ENCODE measurements around the gene PRKCD. TPM values are rescaled to one million over a fixed set of nuclear protein-coding genes. Genes with fewer than 3 reads are reported as not detected.

Gene PRKCD
- total RNA-seq, 1 donor from 2014 or later = 16.1 TPM

DNA sequence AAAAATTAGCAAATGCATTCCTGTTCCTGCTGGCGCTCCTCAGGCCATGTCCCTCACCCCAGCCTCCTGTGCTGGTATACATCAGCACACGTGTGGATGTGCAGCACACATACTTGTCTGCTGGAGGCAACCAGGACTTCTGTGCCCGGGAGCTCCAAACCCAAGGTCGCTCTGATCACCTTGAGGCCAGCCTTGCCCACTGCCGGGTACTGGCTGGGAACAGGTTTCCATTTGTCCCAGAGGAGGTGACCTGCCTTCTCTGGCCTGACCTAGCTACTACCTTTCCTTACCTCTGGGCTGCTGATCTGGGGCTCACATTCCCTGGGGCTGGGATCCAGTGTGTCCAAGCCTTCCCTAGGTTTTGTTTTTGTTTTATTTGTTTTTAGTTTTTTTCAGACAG is 12.1 kb downstream of the PRKCD start:
- Mint-ChIP-seq H3K27me3 (ENCODE audit: low read depth) (no peaks in the 10 kb centered on the region), H3K27ac (no peak overlapping the region), H3K9me3 (no peaks in the 10 kb centered on the region), H3K4me3 (no peak overlapping the region), H3K4me1 (peaks cover 14% of the 10 kb centered on the region), H3K36me3 (peaks cover 2% of the 10 kb centered on the region)
- no peak for DNase-seq (ENCODE audit: low spot score in 2 of 2, unreplicated experiment in 2 of 2)
- TF ChIP-seq, protein P1, sequence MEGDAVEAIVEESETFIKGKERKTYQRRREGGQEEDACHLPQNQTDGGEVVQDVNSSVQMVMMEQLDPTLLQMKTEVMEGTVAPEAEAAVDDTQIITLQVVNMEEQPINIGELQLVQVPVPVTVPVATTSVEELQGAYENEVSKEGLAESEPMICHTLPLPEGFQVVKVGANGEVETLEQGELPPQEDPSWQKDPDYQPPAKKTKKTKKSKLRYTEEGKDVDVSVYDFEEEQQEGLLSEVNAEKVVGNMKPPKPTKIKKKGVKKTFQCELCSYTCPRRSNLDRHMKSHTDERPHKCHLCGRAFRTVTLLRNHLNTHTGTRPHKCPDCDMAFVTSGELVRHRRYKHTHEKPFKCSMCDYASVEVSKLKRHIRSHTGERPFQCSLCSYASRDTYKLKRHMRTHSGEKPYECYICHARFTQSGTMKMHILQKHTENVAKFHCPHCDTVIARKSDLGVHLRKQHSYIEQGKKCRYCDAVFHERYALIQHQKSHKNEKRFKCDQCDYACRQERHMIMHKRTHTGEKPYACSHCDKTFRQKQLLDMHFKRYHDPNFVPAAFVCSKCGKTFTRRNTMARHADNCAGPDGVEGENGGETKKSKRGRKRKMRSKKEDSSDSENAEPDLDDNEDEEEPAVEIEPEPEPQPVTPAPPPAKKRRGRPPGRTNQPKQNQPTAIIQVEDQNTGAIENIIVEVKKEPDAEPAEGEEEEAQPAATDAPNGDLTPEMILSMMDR (IDR thresholded peaks at IDR 0.05; ENCODE audit: unreplicated experiment) = no peak

DNA sequence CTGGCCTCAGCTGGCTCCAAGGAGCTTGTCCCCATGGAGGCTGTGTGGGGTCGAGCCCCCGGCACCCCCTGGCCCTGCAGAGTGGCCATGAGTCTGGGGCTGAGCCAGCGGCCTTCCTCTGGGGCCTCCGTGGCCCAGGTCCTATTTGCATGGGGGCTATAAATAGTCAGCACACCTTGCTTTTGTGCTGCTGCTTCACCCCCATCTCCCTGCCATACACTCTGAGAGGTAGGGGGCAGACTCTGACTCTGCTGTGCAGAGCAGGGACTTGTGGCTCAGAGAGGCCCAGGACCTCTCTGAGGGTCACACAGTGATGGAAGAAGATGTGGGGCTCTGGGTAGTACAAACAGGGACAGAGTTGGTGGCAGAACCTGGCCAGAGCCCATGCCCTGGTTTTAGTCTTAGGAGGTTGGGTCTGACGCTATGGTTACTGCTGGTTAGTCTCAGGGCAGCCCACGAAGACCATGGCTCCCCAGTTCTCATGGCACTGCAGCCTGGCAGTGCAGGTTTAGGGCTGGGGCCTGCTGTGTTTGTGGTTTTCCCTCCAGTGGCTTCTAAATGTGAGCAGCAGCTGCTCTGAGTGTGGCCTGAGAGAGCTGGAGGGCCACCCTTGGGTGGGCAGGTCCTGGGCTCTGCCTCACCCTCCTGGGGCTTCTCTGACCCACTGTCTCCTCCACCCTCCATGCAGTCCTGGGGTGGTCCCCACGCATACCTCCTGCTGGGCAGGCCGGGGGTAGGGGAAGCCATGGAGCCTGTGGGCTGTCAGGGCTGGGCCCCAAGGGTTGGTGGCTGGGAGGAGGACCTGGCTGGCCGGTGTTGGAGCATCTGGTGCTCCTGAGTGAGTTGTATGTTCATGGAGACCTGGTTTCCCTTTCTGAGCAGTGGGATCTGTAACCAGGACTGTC is 13.6 kb downstream of the PRKCD start:
- Mint-ChIP-seq H3K9me3 (no peaks in the 10 kb centered on the region), H3K4me3 (no peak overlapping the region), H3K36me3 (peaks cover 10% of the 10 kb centered on the region), H3K27me3 (ENCODE audit: low read depth) (no peaks in the 10 kb centered on the region), H3K4me1 (peaks cover 5% of the 10 kb centered on the region), H3K27ac (no peak overlapping the region)
- no peak for DNase-seq (ENCODE audit: low spot score in 2 of 2, unreplicated experiment in 2 of 2)
- TF ChIP-seq, protein P1 (IDR thresholded peaks at IDR 0.05; ENCODE audit: unreplicated experiment) = no peak

DNA sequence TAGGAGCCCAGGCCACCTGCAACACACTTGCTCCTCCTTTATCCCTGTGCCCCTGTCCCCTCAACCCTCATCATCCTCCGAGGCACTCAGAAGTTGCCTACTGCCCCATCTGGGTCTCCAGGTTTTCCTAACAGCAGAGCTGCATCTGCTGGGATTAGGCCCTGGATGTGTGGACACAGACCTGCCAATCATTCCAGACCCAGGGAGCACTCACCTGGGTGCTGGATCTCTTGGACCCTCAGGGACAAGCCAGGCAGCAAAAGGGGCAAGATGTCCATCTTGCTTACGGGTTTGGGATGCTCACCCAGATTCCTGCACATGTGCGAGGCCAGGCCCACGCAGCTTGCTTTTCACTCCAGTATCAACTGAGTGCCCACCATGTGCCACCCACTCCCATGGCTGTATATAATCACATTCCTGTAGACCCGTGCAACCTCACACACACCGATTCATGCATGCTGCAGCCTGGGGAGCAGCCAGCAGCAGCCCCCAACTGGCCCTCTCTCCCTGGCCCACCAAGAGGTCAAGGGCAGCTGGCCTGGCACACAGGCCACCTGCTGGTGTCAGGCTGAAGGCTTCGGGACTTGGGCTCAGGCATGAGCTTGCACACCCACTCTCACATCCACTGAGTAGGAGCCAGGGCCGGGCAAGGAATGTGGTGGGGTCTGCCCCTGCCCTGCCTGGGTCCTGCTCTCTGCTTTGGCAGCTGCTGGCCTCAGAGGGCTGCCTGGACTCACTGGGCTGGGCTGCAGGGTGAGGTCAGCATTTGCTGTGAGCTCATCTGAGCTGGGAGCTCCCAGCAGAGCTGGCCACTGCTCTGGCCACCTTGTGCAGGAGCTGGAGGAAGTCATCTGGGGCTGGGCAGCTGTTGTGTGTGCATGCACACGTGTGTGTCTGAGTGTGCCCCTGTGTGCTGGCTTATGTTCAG is 14.9 kb downstream of the PRKCD start:
- Mint-ChIP-seq H3K4me3 (no peak overlapping the region), H3K9me3 (no peaks in the 10 kb centered on the region), H3K4me1 (no peaks in the 10 kb centered on the region), H3K27me3 (ENCODE audit: low read depth) (no peaks in the 10 kb centered on the region), H3K27ac (no peak overlapping the region), H3K36me3 (peaks cover 10% of the 10 kb centered on the region)
- no peak for DNase-seq (ENCODE audit: low spot score in 2 of 2, unreplicated experiment in 2 of 2)
- TF ChIP-seq, protein P1 (IDR thresholded peaks at IDR 0.05; ENCODE audit: unreplicated experiment) = no peak

DNA sequence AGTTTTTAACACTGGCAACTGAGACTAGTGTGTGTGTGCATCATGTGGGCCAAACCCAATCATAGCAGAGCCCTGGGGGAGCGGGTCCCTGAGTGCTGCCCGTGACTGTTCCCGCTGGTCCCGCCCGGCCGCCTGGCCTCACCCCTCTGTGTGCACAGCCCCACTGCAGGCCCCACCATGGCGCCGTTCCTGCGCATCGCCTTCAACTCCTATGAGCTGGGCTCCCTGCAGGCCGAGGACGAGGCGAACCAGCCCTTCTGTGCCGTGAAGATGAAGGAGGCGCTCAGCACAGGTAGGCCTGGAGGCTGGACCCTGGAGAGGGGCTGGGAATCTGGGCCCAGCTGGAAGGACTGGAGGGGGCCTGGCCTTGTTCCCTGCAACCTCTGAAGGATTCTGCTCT is 17.2 kb downstream of the PRKCD start:
- Mint-ChIP-seq H3K27me3 (ENCODE audit: low read depth) (no peaks in the 10 kb centered on the region), H3K4me1 (no peaks in the 10 kb centered on the region), H3K4me3 (no peak overlapping the region), H3K36me3 (peaks cover 10% of the 10 kb centered on the region), H3K27ac (no peak overlapping the region), H3K9me3 (no peaks in the 10 kb centered on the region)
- no peak for DNase-seq (ENCODE audit: low spot score in 2 of 2, unreplicated experiment in 2 of 2)
- TF ChIP-seq, protein P1 (IDR thresholded peaks at IDR 0.05; ENCODE audit: unreplicated experiment) = no peak

DNA sequence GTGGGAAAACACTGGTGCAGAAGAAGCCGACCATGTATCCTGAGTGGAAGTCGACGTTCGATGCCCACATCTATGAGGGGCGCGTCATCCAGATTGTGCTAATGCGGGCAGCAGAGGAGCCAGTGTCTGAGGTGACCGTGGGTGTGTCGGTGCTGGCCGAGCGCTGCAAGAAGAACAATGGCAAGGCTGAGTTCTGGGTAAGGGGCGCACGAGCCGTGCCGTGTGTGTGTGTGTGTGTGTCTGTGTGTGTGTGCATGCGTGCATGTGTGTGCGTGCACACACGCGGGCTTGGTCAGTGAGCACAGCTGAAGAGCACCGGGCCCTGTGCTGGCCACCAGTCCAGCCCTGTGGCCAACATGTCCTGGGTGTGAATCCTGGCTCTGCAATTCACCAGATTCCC is 18.6 kb downstream of the PRKCD start:
- no peaks in the 10 kb centered on the region for H3K27me3 Mint-ChIP-seq (ENCODE audit: low read depth)
- H3K4me3 Mint-ChIP-seq = no peak overlapping the region
- no peak overlapping the region for H3K27ac Mint-ChIP-seq
- peaks cover 8% of the 10 kb centered on the region for H3K36me3 Mint-ChIP-seq
- no peaks in the 10 kb centered on the region for H3K9me3 Mint-ChIP-seq
- DNase-seq (ENCODE audit: low spot score in 2 of 2, unreplicated experiment in 2 of 2) = no peak
- H3K4me1 Mint-ChIP-seq = no peaks in the 10 kb centered on the region
- TF ChIP-seq, protein P1 (IDR thresholded peaks at IDR 0.05; ENCODE audit: unreplicated experiment) = no peak
